Skin of body (tissue), 2 donors: ENCODE measurements around the gene PNPLA5. TPM values are rescaled to one million over a fixed set of nuclear protein-coding genes. Genes with fewer than 3 reads are reported as not detected.
A peak's percentile ranks its signal among the peaks of the same experiment; 100 is the strongest.
"Not testable (repeated sequence)": the region's sequence is repeated elsewhere in the genome, so short reads cannot be mapped to it uniquely, and the experiment has no call there.

Experiments
- DNase-seq: peaks from one replicate; lab custom pipeline; 2025; lab: John Stamatoyannopoulos, UW
- total RNA-seq: library from RNA; depleted of rRNA; stranded (reverse); fragments of >200 nt; gene quantifications from one replicate; pipeline ENCODE4 v1.2.3, GENCODE V29; 2014

Gene PNPLA5
- total RNA-seq = 2.3 TPM

GRCh38 chr22:43891360-43892182 lies at the start of gene PNPLA5:
Gene PNPLA5 (minus strand): TSS chr22:43892013. CDS start chr22:43891880, 133 bp downstream.
- no peak for DNase-seq

- DNase-seq = no peak
Observed at GRCh38 chr22:43941449-43941848, 49.6 kb upstream of the PNPLA5 start.

GRCh38 chr22:43931771-43932170 lies 40.0 kb upstream of the PNPLA5 start:
- DNase-seq = no peak

- no peak for DNase-seq
Observed at GRCh38 chr22:43928908-43929307, 37.1 kb upstream of the PNPLA5 start.

GRCh38 chr22:43928468-43928867 lies 36.7 kb upstream of the PNPLA5 start:
- DNase-seq = no peak

GRCh38 chr22:43926349-43926710 lies 34.5 kb upstream of the PNPLA5 start:
- no peak for DNase-seq

GRCh38 chr22:43925433-43926348 lies 33.9 kb upstream of the PNPLA5 start:
- no peak for DNase-seq

- no peak for DNase-seq
Observed at GRCh38 chr22:43924877-43925276, 33.1 kb upstream of the PNPLA5 start.

- peak; percentile 74 for DNase-seq
Observed at GRCh38 chr22:43923631-43924464, 32.0 kb upstream of the PNPLA5 start, which contains the start of gene PNPLA3. Gene PNPLA3 (plus strand): TSS chr22:43923805. CDS start chr22:43923912, 107 bp downstream.

GRCh38 chr22:43923191-43923590 lies 31.4 kb upstream of the PNPLA5 start:
- DNase-seq = peak; percentile 52

- no peak for DNase-seq
Observed at GRCh38 chr22:43922123-43922522, 30.3 kb upstream of the PNPLA5 start.

GRCh38 chr22:43921370-43921769 lies 29.6 kb upstream of the PNPLA5 start:
- no peak for DNase-seq

- DNase-seq = no peak
Observed at GRCh38 chr22:43919106-43919973, 27.5 kb upstream of the PNPLA5 start.

- DNase-seq = no peak
Observed at GRCh38 chr22:43917521-43917920, 25.7 kb upstream of the PNPLA5 start.

- DNase-seq = no peak
Observed at GRCh38 chr22:43911351-43911750, 19.5 kb upstream of the PNPLA5 start.

GRCh38 chr22:43910178-43910695 lies 18.4 kb upstream of the PNPLA5 start:
- no peak for DNase-seq

GRCh38 chr22:43909708-43910107 lies 17.9 kb upstream of the PNPLA5 start:
- DNase-seq = no peak

GRCh38 chr22:43905681-43906080 lies 13.9 kb upstream of the PNPLA5 start:
- DNase-seq = no peak

- DNase-seq = not testable (repeated sequence)
Observed at GRCh38 chr22:43904412-43904811, 12.6 kb upstream of the PNPLA5 start.

GRCh38 chr22:43903033-43903432 lies 11.2 kb upstream of the PNPLA5 start:
- not testable (repeated sequence) for DNase-seq
